T-helper 2 cell treated with Interferon-gamma antibody and Interleukin-4, amounts not matched to agents 5 μg/mL and 100 μg/mL, for 36 hours (primary cell): ENCODE measurements around the gene HMGCR.

Experiments
- DNase-seq: peaks from one replicate; pipeline ENCODE4 v3.0.0; 2021; ENCODE audit warnings: low spot score
- H3K27ac Mint-ChIP-seq: one replicate; pipeline ENCODE4 v1.8.0; 2021; ENCODE audit warnings: mild to moderate bottlenecking, mixed read lengths
- H3K27me3 Mint-ChIP-seq: one replicate; pipeline ENCODE4 v1.8.0; 2021; ENCODE audit warnings: low read depth, mixed read lengths
- H3K36me3 Mint-ChIP-seq: one replicate; pipeline ENCODE4 v1.8.0; 2021; ENCODE audit warnings: low read depth, mixed read lengths
- H3K4me1 Mint-ChIP-seq: one replicate; pipeline ENCODE4 v1.8.0; 2021; ENCODE audit warnings: low read depth, mixed read lengths
- H3K4me3 Mint-ChIP-seq: one replicate; pipeline ENCODE4 v1.8.0; 2022; ENCODE audit warnings: mild to moderate bottlenecking, moderate library complexity, mixed read lengths
- H3K9me3 Mint-ChIP-seq: one replicate; pipeline ENCODE4 v1.8.0; 2021; ENCODE audit warnings: mixed read lengths

The HMGCR gene

GRCh38 chr5:75355236-75355635 lies 18.2 kb downstream of the HMGCR start:
- Mint-ChIP-seq H3K27me3 (no peaks in the 10 kb centered on the region), H3K4me1 (peaks cover 18% of the 10 kb centered on the region), H3K27ac (no peak overlapping the region), H3K9me3 (no peaks in the 10 kb centered on the region), H3K4me3 (no peak overlapping the region), H3K36me3 (peaks cover 67% of the 10 kb centered on the region)
- DNase-seq = no peak

- H3K27ac Mint-ChIP-seq = no peak overlapping the region
- no peak overlapping the region for H3K4me3 Mint-ChIP-seq
- no peak for DNase-seq
- H3K27me3 Mint-ChIP-seq = no peaks in the 10 kb centered on the region
- H3K4me1 Mint-ChIP-seq = peaks cover 4% of the 10 kb centered on the region
- H3K9me3 Mint-ChIP-seq = no peaks in the 10 kb centered on the region
- H3K36me3 Mint-ChIP-seq = peaks cover 60% of the 10 kb centered on the region
Measured at GRCh38 chr5:75356719-75357118, 19.7 kb downstream of the HMGCR start.

GRCh38 chr5:75358117-75358516 lies 21.1 kb downstream of the HMGCR start:
- H3K27me3 Mint-ChIP-seq = no peaks in the 10 kb centered on the region
- H3K9me3 Mint-ChIP-seq = no peaks in the 10 kb centered on the region
- H3K27ac Mint-ChIP-seq = no peak overlapping the region
- DNase-seq = no peak
- peaks cover 57% of the 10 kb centered on the region for H3K36me3 Mint-ChIP-seq
- no peak overlapping the region for H3K4me3 Mint-ChIP-seq
- no peaks in the 10 kb centered on the region for H3K4me1 Mint-ChIP-seq

- no peak for DNase-seq
- no peaks in the 10 kb centered on the region for H3K27me3 Mint-ChIP-seq
- H3K27ac Mint-ChIP-seq = no peak overlapping the region
- no peaks in the 10 kb centered on the region for H3K4me1 Mint-ChIP-seq
- H3K9me3 Mint-ChIP-seq = no peaks in the 10 kb centered on the region
- peaks cover 44% of the 10 kb centered on the region for H3K36me3 Mint-ChIP-seq
- no peak overlapping the region for H3K4me3 Mint-ChIP-seq
Measured at GRCh38 chr5:75361310-75361709, 24.3 kb downstream of the HMGCR start.

- no peak overlapping the region for H3K27ac Mint-ChIP-seq
- no peaks in the 10 kb centered on the region for H3K9me3 Mint-ChIP-seq
- peaks cover 32% of the 10 kb centered on the region for H3K36me3 Mint-ChIP-seq
- DNase-seq = no peak
- H3K4me3 Mint-ChIP-seq = no peak overlapping the region
- H3K4me1 Mint-ChIP-seq = peaks cover 4% of the 10 kb centered on the region
- H3K27me3 Mint-ChIP-seq = no peaks in the 10 kb centered on the region
Measured at GRCh38 chr5:75362474-75362975, 25.5 kb downstream of the HMGCR start.

- Mint-ChIP-seq H3K9me3 (no peaks in the 10 kb centered on the region), H3K4me3 (no peak overlapping the region), H3K27me3 (no peaks in the 10 kb centered on the region), H3K27ac (no peak overlapping the region), H3K36me3 (peaks cover 30% of the 10 kb centered on the region), H3K4me1 (peaks cover 4% of the 10 kb centered on the region)
- DNase-seq = no peak
Measured at GRCh38 chr5:75363111-75363510, 26.1 kb downstream of the HMGCR start.

- Mint-ChIP-seq H3K36me3 (peaks cover 28% of the 10 kb centered on the region), H3K27ac (no peak overlapping the region), H3K9me3 (no peaks in the 10 kb centered on the region), H3K4me1 (peaks cover 4% of the 10 kb centered on the region), H3K4me3 (no peak overlapping the region), H3K27me3 (no peaks in the 10 kb centered on the region)
- no peak for DNase-seq
Measured at GRCh38 chr5:75363726-75364495, 26.9 kb downstream of the HMGCR start.

GRCh38 chr5:75364571-75365280 lies 27.7 kb downstream of the HMGCR start:
- Mint-ChIP-seq H3K27ac (no peak overlapping the region), H3K4me3 (no peak overlapping the region), H3K9me3 (no peaks in the 10 kb centered on the region), H3K4me1 (peaks cover 5% of the 10 kb centered on the region), H3K27me3 (no peaks in the 10 kb centered on the region), H3K36me3 (peaks cover 22% of the 10 kb centered on the region)
- DNase-seq = no peak

- peaks cover 12% of the 10 kb centered on the region for H3K36me3 Mint-ChIP-seq
- DNase-seq = no peak
- no peaks in the 10 kb centered on the region for H3K27me3 Mint-ChIP-seq
- H3K27ac Mint-ChIP-seq = no peak overlapping the region
- peaks cover 5% of the 10 kb centered on the region for H3K4me1 Mint-ChIP-seq
- no peaks in the 10 kb centered on the region for H3K9me3 Mint-ChIP-seq
- no peak overlapping the region for H3K4me3 Mint-ChIP-seq
Measured at GRCh38 chr5:75365740-75366139, 28.7 kb downstream of the HMGCR start.

- no peaks in the 10 kb centered on the region for H3K9me3 Mint-ChIP-seq
- H3K27ac Mint-ChIP-seq = no peak overlapping the region
- H3K4me3 Mint-ChIP-seq = no peak overlapping the region
- DNase-seq = no peak
- H3K27me3 Mint-ChIP-seq = no peaks in the 10 kb centered on the region
- peaks cover 9% of the 10 kb centered on the region for H3K36me3 Mint-ChIP-seq
- H3K4me1 Mint-ChIP-seq = peaks cover 5% of the 10 kb centered on the region
Measured at GRCh38 chr5:75366787-75367186, 29.8 kb downstream of the HMGCR start.

- no peak overlapping the region for H3K27ac Mint-ChIP-seq
- no peak overlapping the region for H3K4me3 Mint-ChIP-seq
- DNase-seq = no peak
- H3K9me3 Mint-ChIP-seq = no peaks in the 10 kb centered on the region
- H3K27me3 Mint-ChIP-seq = no peaks in the 10 kb centered on the region
- peaks cover 9% of the 10 kb centered on the region for H3K36me3 Mint-ChIP-seq
- H3K4me1 Mint-ChIP-seq = peaks cover 5% of the 10 kb centered on the region
Measured at GRCh38 chr5:75367401-75367800, 30.4 kb downstream of the HMGCR start.

- Mint-ChIP-seq H3K27ac (no peak overlapping the region), H3K36me3 (peaks cover 7% of the 10 kb centered on the region), H3K27me3 (no peaks in the 10 kb centered on the region), H3K4me3 (no peak overlapping the region), H3K4me1 (peaks cover 5% of the 10 kb centered on the region), H3K9me3 (no peaks in the 10 kb centered on the region)
- DNase-seq = no peak
Measured at GRCh38 chr5:75368391-75368790, 31.4 kb downstream of the HMGCR start.

GRCh38 chr5:75373862-75374261 lies 36.8 kb downstream of the HMGCR start:
- Mint-ChIP-seq H3K36me3 (peaks cover 15% of the 10 kb centered on the region), H3K4me3 (no peak overlapping the region), H3K27me3 (no peaks in the 10 kb centered on the region), H3K9me3 (no peaks in the 10 kb centered on the region), H3K27ac (no peak overlapping the region), H3K4me1 (peaks cover 1% of the 10 kb centered on the region)
- DNase-seq = no peak

GRCh38 chr5:75374394-75374814 lies 37.4 kb downstream of the HMGCR start:
- no peak for DNase-seq
- no peaks in the 10 kb centered on the region for H3K9me3 Mint-ChIP-seq
- H3K27ac Mint-ChIP-seq = no peak overlapping the region
- peaks cover 16% of the 10 kb centered on the region for H3K36me3 Mint-ChIP-seq
- H3K4me1 Mint-ChIP-seq = peaks cover 1% of the 10 kb centered on the region
- H3K4me3 Mint-ChIP-seq = no peak overlapping the region
- H3K27me3 Mint-ChIP-seq = no peaks in the 10 kb centered on the region
